ENCODE data around the gene GRID2.

DNA sequence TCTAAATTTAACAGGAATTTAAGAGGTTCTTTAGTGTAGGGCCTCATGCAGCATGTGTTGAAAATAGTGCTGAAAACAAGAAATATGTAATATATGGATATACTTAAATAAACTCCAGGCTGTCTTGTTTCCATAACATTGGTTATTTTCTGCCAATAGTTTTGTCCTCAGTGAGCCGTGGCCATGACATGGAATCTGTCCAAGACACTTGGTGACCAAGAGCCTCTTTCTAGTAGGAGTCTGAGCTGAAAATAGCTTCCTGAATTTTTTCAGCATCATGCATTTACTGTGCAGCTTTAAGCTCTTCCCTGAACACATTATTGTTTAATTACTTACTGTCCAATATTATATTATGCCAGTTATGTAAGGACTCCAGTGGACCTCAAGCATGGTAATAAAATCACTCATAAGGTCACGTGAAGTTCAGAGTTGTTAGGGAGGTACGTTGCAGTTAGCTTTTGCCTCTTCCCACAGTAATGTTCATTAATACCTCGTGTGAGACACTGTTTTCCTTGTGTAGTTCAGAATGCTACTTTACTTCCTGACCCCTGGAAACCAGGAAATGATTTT, 488.2 kb downstream of the GRID2 start:
- TF ChIP-seq, protein P1, sequence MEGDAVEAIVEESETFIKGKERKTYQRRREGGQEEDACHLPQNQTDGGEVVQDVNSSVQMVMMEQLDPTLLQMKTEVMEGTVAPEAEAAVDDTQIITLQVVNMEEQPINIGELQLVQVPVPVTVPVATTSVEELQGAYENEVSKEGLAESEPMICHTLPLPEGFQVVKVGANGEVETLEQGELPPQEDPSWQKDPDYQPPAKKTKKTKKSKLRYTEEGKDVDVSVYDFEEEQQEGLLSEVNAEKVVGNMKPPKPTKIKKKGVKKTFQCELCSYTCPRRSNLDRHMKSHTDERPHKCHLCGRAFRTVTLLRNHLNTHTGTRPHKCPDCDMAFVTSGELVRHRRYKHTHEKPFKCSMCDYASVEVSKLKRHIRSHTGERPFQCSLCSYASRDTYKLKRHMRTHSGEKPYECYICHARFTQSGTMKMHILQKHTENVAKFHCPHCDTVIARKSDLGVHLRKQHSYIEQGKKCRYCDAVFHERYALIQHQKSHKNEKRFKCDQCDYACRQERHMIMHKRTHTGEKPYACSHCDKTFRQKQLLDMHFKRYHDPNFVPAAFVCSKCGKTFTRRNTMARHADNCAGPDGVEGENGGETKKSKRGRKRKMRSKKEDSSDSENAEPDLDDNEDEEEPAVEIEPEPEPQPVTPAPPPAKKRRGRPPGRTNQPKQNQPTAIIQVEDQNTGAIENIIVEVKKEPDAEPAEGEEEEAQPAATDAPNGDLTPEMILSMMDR (optimal IDR thresholded peaks at IDR 0.05 in 1 of 3, IDR thresholded peaks at IDR 0.05 in 1 of 3, conservative IDR thresholded peaks at IDR 0.05 in 1 of 3; ENCODE audit: extremely low read depth in 1 of 3, insufficient read depth in 2 of 3, low read length in 3 of 3) = no peak
- no peak for TF ChIP-seq EZH2 (IDR thresholded peaks at IDR 0.05; ENCODE audit: low read length)
